ENCODE results near the gene KPNA1. TPM values are rescaled to one million over a fixed set of nuclear protein-coding genes. Genes with fewer than 3 reads are reported as not detected.

KPNA1 gene
- total RNA-seq, result 10 to 100 TPM; 62.3 to 67.1 (median 63.1) TPM
- 46.9 TPM for total RNA-seq (2013)

- Mint-ChIP-seq H3K4me1 (peaks cover 45 to 49% of the 10 kb centered on the region in 2 donors), H3K36me3 (no peaks in the 10 kb centered on the region), H3K9me3 (no peaks in the 10 kb centered on the region), H3K27ac (peak within 1 kb of the TSS; percentile 87 to 90), H3K27me3 (ENCODE audit: low read depth in 2 of 2) (peaks cover 0 to 7% of the 10 kb centered on the region in 2 donors), H3K4me3 (peak within 1 kb of the TSS; percentile 91)
- H3K27me3 ChIP-seq (ENCODE audit: control insufficient read depth, insufficient read depth, low read length), result no peaks in the 10 kb centered on the region
- DNase-seq, result peak; percentile 86 to 95
- peak within 1 kb of the TSS; percentile 97 for H3K27ac ChIP-seq (ENCODE audit: low read length)
- peak within 1 kb of the TSS; percentile 70 for H3K4me3 ChIP-seq (ENCODE audit: low read length)
- under 1% methylated on average over 109 of the region's 109 CpGs for WGBS (ENCODE audit: insufficient coverage)
- peaks cover 14% of the 10 kb centered on the region for H3K4me1 ChIP-seq (ENCODE audit: control insufficient read depth, insufficient read depth, low read length)
- H3K36me3 ChIP-seq (ENCODE audit: control insufficient read depth, insufficient read depth, low read length), result no peaks in the 10 kb centered on the region
- intact Hi-C loops (cut with micrococcal nuclease), result loop anchor here (1.0 to 10.0 kb wide), 3 partner anchors 17 to 130 kb away; partner anchors contain the start of genes FAM162A, MIX23 and WDR5B
- peak; percentile 83 to 95 (median 87) for ATAC-seq
- no peaks in the 10 kb centered on the region for H3K9me3 ChIP-seq (ENCODE audit: control insufficient read depth, insufficient read depth, low read length)
- TF ChIP-seq CTCF (IDR thresholded peaks at IDR 0.05), result no peak
These were observed at the start of gene KPNA1 for GRCh38 chr3:122514123-122515019. Gene KPNA1 (minus strand): TSS chr3:122514939. CDS start chr3:122496565, 18,374 bp downstream.

- Mint-ChIP-seq H3K27ac (peak within 1 kb of the TSS; percentile 86 to 97), H3K4me3 (peak within 1 kb of the TSS; percentile 93), H3K27me3 (ENCODE audit: low read depth in 2 of 2) (no peaks in the 10 kb centered on the region), H3K4me1 (peaks cover 77% of the 10 kb centered on the region in 2 donors), H3K36me3 (peaks cover 23% of the 10 kb centered on the region), H3K9me3 (no peaks in the 10 kb centered on the region)
- H3K4me1 ChIP-seq (ENCODE audit: control insufficient read depth, insufficient read depth, low read length), result peaks cover 34% of the 10 kb centered on the region
- peak within 1 kb of the TSS; percentile 89 for H3K27ac ChIP-seq (ENCODE audit: low read length)
- peaks cover 33% of the 10 kb centered on the region for H3K36me3 ChIP-seq (ENCODE audit: control insufficient read depth, insufficient read depth, low read length)
- DNase-seq, result peak; percentile 75 to 89
- H3K4me3 ChIP-seq (ENCODE audit: low read length), result peak within 1 kb of the TSS; percentile 77
- no peak for TF ChIP-seq CTCF (IDR thresholded peaks at IDR 0.05)
- 0% methylated on average over 56 of the region's 56 CpGs for WGBS (ENCODE audit: insufficient coverage)
- ATAC-seq, result peak; percentile 91 to 97 (median 93)
- H3K9me3 ChIP-seq (ENCODE audit: control insufficient read depth, insufficient read depth, low read length), result no peaks in the 10 kb centered on the region
- H3K27me3 ChIP-seq (ENCODE audit: control insufficient read depth, insufficient read depth, low read length), result no peaks in the 10 kb centered on the region
- intact Hi-C loops (cut with micrococcal nuclease), result loop anchor here (1.0 to 5.0 kb wide), 5 partner anchors 16 to 638 kb away; partner anchors contain the start of genes HSPBAP1 and SEC22A
These were observed 49.6 kb upstream of the KPNA1 start, which contains the start of the genes DTX3L and PARP9 for GRCh38 chr3:122564155-122564912. Gene DTX3L (plus strand): TSS chr3:122564338. CDS start chr3:122564427, 89 bp downstream. Gene PARP9 (minus strand): TSS chr3:122564300. CDS start chr3:122559620, 4,680 bp downstream.

GRCh38 chr3:122563717-122564025 is 48.9 kb upstream of the KPNA1 start:
- Histone ChIP-seq H3K36me3 (ENCODE audit: control insufficient read depth, insufficient read depth, low read length) (peaks cover 36% of the 10 kb centered on the region), H3K4me3 (ENCODE audit: low read length) (peak overlapping the region; percentile 77), H3K9me3 (ENCODE audit: control insufficient read depth, insufficient read depth, low read length) (no peaks in the 10 kb centered on the region), H3K4me1 (ENCODE audit: control insufficient read depth, insufficient read depth, low read length) (peaks cover 34% of the 10 kb centered on the region), H3K27me3 (ENCODE audit: control insufficient read depth, insufficient read depth, low read length) (no peaks in the 10 kb centered on the region), H3K27ac (ENCODE audit: low read length) (peak overlapping the region; percentile 89)
- ATAC-seq (peak in 1 of 3 donors; percentile 5), DNase-seq (peak in 1 of 2 donors; percentile 34)
- WGBS (ENCODE audit: insufficient coverage), result 16% methylated on average over 5 of the region's 5 CpGs
- no peaks in the 10 kb centered on the region for H3K9me3 Mint-ChIP-seq
- intact Hi-C loops (cut with micrococcal nuclease), result loop anchor here (1.0 to 5.0 kb wide), 5 partner anchors 17 to 639 kb away; partner anchors contain the start of genes HSPBAP1 and SEC22A
- peak overlapping the region; percentile 86 to 97 for H3K27ac Mint-ChIP-seq
- H3K27me3 Mint-ChIP-seq (ENCODE audit: low read depth in 2 of 2), result no peaks in the 10 kb centered on the region
- peak overlapping the region; percentile 93 for H3K4me3 Mint-ChIP-seq
- peaks cover 22% of the 10 kb centered on the region for H3K36me3 Mint-ChIP-seq
- no peak for TF ChIP-seq CTCF (IDR thresholded peaks at IDR 0.05)
- H3K4me1 Mint-ChIP-seq, result peaks cover 71 to 72% of the 10 kb centered on the region in 2 donors

Data from natural killer cell (primary cell).